ENCODE data around the gene PDE4D. TPM values are rescaled to one million over a fixed set of nuclear protein-coding genes. Genes with fewer than 3 reads are reported as not detected.
A peak's percentile ranks its signal among the peaks of the same experiment; 100 is the strongest.
"Not testable (repeated sequence)": the region's sequence is repeated elsewhere in the genome, so short reads cannot be mapped to it uniquely, and the experiment has no call there.

The PDE4D gene
- total RNA-seq, 5 donors from 2014 or later (not counting 1 experiment from before 2014, with no cell fraction given): 45.1 to 136 (median 64.9) TPM

DNA sequence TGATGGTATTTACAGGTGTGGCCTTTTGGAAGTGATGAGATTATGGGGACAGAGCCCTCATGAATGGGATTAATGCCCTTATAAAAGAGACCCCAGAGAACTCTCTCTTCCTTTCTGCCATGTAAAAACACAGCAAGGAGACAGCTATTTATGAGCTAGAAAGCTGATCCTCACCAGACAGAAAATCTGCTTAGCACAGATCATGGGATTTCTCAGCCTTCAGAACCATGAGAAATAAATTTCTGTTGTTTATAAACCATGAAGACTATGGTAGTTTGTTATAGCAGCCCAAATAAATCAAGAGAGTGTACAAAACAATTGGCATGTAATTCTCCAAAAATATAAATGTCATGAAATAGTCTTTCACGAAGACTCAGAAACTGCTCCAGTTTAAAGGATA lies 211.0 kb downstream of the PDE4D start:
- Mint-ChIP-seq H3K27me3 (peaks cover 0 to 2% of the 10 kb centered on the region in 2 donors), H3K4me3 (no peak overlapping the region), H3K27ac (no peak overlapping the region), H3K9me3 (no peaks in the 10 kb centered on the region), H3K4me1 (no peaks in the 10 kb centered on the region), H3K36me3 (no peaks in the 10 kb centered on the region)
- WGBS (ENCODE audit: insufficient coverage): no CpG with 5 or more reads among the region's 1 CpG
- ChIA-PET POLR2A (no interaction called here), CTCF (no interaction called here)
- no peak for DNase-seq
- Histone ChIP-seq H3K9me3 (no peaks in the 10 kb centered on the region), H3K27ac (ENCODE audit: low read length) (no peak overlapping the region), H3K36me3 (ENCODE audit: control insufficient read depth in 2 of 2, extremely low read depth in 1 of 2, insufficient read depth in 1 of 2, low read length in 1 of 2) (no peaks in the 10 kb centered on the region), H3K4me3 (ENCODE audit: control insufficient read depth in 1 of 2, extremely low read depth in 1 of 2, low read length in 1 of 2) (no peak overlapping the region), H3K27me3 (replicated peaks in 1 of 2; ENCODE audit: control insufficient read depth in 2 of 2, extremely low read depth in 1 of 2, insufficient read depth in 2 of 2, low read length in 1 of 2) (no peaks in the 10 kb centered on the region), H3K4me1 (ENCODE audit: control insufficient read depth in 1 of 2, extremely low read depth in 1 of 2, insufficient read depth in 2 of 2, low read length in 2 of 2) (no peaks in the 10 kb centered on the region)
- no peak for ATAC-seq (replicated peaks in 1 of 4)

DNA sequence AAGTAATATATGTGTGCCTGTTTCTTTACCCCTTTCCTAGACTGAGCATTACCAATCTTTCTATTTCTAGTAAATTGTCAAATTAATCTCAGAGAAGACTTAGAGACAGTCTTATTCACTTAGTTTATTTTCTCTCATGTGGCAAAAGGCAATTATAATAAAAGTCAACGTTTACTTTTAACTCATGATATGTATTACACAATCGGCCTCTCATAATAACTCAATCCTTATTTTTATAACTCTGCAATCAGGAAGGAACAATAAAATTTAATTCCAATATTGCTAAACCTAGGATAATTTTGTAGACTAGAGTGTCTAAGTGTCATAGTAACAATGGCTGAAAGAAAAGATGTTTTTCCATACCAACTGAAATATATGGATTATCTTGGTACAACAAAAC lies 214.6 kb downstream of the PDE4D start:
- ChIA-PET POLR2A (no interaction called here), CTCF (no interaction called here)
- Mint-ChIP-seq H3K27me3 (no peaks in the 10 kb centered on the region), H3K9me3 (no peaks in the 10 kb centered on the region), H3K4me3 (no peak overlapping the region), H3K27ac (no peak overlapping the region), H3K36me3 (no peaks in the 10 kb centered on the region), H3K4me1 (no peaks in the 10 kb centered on the region)
- no peak for ATAC-seq (replicated peaks in 1 of 4)
- H3K27me3 ChIP-seq (replicated peaks in 1 of 2; ENCODE audit: control insufficient read depth in 2 of 2, extremely low read depth in 1 of 2, insufficient read depth in 2 of 2, low read length in 1 of 2): no peaks in the 10 kb centered on the region
- H3K9me3 ChIP-seq: no peaks in the 10 kb centered on the region
- H3K4me1 ChIP-seq (ENCODE audit: control insufficient read depth in 1 of 2, extremely low read depth in 1 of 2, insufficient read depth in 2 of 2, low read length in 2 of 2): no peaks in the 10 kb centered on the region
- DNase-seq: no peak
- no peaks in the 10 kb centered on the region for H3K36me3 ChIP-seq (ENCODE audit: control insufficient read depth in 2 of 2, extremely low read depth in 1 of 2, insufficient read depth in 1 of 2, low read length in 1 of 2)
- H3K4me3 ChIP-seq (ENCODE audit: control insufficient read depth in 1 of 2, extremely low read depth in 1 of 2, low read length in 1 of 2): no peak overlapping the region
- H3K27ac ChIP-seq (ENCODE audit: low read length): no peak overlapping the region
- no CpG with 5 or more reads among the region's 2 CpGs for WGBS (ENCODE audit: insufficient coverage)

DNA sequence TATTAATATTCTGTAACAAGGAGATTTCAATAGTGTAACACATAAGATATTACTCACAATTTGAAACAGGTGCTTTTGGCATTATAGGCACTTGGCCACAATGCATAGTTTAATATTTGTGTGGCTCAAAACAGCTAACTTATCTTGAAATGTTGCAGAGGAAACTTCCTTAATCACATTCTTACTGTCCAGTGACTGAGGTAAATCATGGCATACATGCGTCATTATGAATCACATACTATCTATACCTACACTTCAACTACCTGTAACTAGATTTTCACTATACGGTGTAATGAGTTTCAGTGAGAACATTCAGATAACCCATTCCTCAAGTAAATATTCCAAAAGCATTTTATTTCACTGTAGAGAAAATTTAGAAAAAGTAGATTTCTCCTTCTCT lies 218.8 kb downstream of the PDE4D start:
- no peaks in the 10 kb centered on the region for H3K4me1 ChIP-seq (ENCODE audit: control insufficient read depth in 1 of 2, extremely low read depth in 1 of 2, insufficient read depth in 2 of 2, low read length in 2 of 2)
- no peaks in the 10 kb centered on the region for H3K9me3 ChIP-seq
- H3K9me3 Mint-ChIP-seq: no peaks in the 10 kb centered on the region
- POLR2A ChIA-PET: no interaction called here
- H3K4me3 ChIP-seq (ENCODE audit: control insufficient read depth in 1 of 2, extremely low read depth in 1 of 2, low read length in 1 of 2): no peak overlapping the region
- H3K27ac Mint-ChIP-seq: no peak overlapping the region
- CTCF ChIA-PET: no interaction called here
- ATAC-seq (replicated peaks in 1 of 4): no peak
- no peak overlapping the region for H3K4me3 Mint-ChIP-seq
- no peaks in the 10 kb centered on the region for H3K36me3 Mint-ChIP-seq
- no peak overlapping the region for H3K27ac ChIP-seq (ENCODE audit: low read length)
- 100% methylated on average over 1 of the region's 2 CpGs for WGBS (ENCODE audit: insufficient coverage)
- H3K36me3 ChIP-seq (ENCODE audit: control insufficient read depth in 2 of 2, extremely low read depth in 1 of 2, insufficient read depth in 1 of 2, low read length in 1 of 2): no peaks in the 10 kb centered on the region
- H3K4me1 Mint-ChIP-seq: no peaks in the 10 kb centered on the region
- no peaks in the 10 kb centered on the region for H3K27me3 ChIP-seq (replicated peaks in 1 of 2; ENCODE audit: control insufficient read depth in 2 of 2, extremely low read depth in 1 of 2, insufficient read depth in 2 of 2, low read length in 1 of 2)
- no peak for DNase-seq
- peaks cover 0 to 3% of the 10 kb centered on the region in 2 donors for H3K27me3 Mint-ChIP-seq

DNA sequence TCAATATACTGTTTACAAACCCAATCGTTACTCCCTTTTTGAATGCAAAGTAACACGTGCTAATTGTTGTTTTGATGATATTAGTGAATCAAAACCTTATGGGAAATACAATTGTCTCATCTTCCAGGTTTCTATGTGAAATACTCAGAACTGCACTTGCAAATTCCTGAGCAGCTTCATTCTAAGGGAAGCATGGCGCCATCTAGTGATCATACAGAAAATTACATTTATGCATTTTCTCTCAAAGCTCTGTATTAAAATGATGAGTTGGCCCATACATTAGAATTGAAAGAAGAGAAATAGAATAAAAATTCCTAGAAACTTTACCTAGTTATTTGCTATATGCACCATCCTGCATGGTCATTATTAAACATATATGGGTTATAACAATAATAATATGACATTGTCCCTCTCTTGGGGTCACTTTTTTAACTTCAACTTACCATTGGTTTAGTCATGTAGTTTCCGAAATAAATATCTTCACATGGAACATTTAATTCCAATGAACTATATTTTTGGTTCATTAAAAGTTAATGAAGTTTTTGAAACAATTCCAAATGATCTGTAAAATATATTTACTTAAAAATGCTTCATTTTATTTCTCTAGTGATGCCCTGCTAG lies 220.0 kb downstream of the PDE4D start:
- Histone ChIP-seq H3K27me3 (replicated peaks in 1 of 2; ENCODE audit: control insufficient read depth in 2 of 2, extremely low read depth in 1 of 2, insufficient read depth in 2 of 2, low read length in 1 of 2) (no peaks in the 10 kb centered on the region), H3K36me3 (ENCODE audit: control insufficient read depth in 2 of 2, extremely low read depth in 1 of 2, insufficient read depth in 1 of 2, low read length in 1 of 2) (no peaks in the 10 kb centered on the region), H3K4me1 (ENCODE audit: control insufficient read depth in 1 of 2, extremely low read depth in 1 of 2, insufficient read depth in 2 of 2, low read length in 2 of 2) (no peaks in the 10 kb centered on the region), H3K4me3 (ENCODE audit: control insufficient read depth in 1 of 2, extremely low read depth in 1 of 2, low read length in 1 of 2) (no peak overlapping the region), H3K9me3 (no peaks in the 10 kb centered on the region), H3K27ac (ENCODE audit: low read length) (no peak overlapping the region)
- POLR2A ChIA-PET: no interaction called here
- H3K9me3 Mint-ChIP-seq: no peaks in the 10 kb centered on the region
- H3K36me3 Mint-ChIP-seq: no peaks in the 10 kb centered on the region
- H3K27me3 Mint-ChIP-seq: peaks cover 0 to 3% of the 10 kb centered on the region in 2 donors
- DNase-seq (peak in 1 of 35 experiments; percentile 56), ATAC-seq (replicated peaks in 1 of 4) (no peak)
- WGBS (ENCODE audit: insufficient coverage): no CpG with 5 or more reads among the region's 4 CpGs
- CTCF ChIA-PET: interaction anchor here (0.5 to 2.1 kb wide), 16 partner anchors 9 to 782 kb away, joined by 3 to 6 read pairs (median 3); no protein-coding TSS in a partner anchor
- no peaks in the 10 kb centered on the region for H3K4me1 Mint-ChIP-seq
- H3K27ac Mint-ChIP-seq: no peak overlapping the region
- no peak overlapping the region for H3K4me3 Mint-ChIP-seq

DNA sequence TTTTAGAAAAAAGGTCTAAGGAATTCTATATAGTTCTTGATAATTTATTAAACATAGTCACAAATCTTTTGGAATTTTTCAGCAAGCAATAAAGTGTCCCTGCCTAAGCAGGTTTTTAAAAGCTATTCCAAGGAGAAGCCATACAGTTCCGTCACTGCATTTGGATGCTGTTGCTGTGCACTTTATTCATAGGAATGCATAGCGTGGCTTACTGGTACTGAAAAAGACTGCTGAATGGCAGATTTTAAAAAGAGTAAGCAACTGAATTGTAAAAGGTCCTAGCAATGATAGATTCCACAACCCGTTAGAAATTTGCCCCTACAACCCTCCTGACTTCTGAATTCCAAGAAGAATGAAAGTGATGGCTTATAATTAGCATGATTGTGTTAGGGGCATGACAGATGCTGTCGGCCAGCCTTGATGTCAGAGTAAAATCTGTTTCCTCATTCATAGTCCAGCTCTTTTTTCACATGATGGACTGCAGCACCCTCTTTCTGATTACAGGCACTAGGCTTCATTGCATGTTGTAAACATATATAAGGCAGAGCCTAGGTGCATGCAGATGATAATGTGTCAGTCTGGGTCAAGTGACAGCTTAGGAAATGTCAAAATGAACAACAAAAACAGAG lies 227.0 kb downstream of the PDE4D start:
- no peak for ATAC-seq (replicated peaks in 1 of 4)
- H3K36me3 ChIP-seq (ENCODE audit: control insufficient read depth in 2 of 2, extremely low read depth in 1 of 2, insufficient read depth in 1 of 2, low read length in 1 of 2): no peaks in the 10 kb centered on the region
- 88% methylated on average over 2 of the region's 4 CpGs for WGBS (ENCODE audit: insufficient coverage)
- H3K4me1 ChIP-seq (ENCODE audit: control insufficient read depth in 1 of 2, extremely low read depth in 1 of 2, insufficient read depth in 2 of 2, low read length in 2 of 2): no peaks in the 10 kb centered on the region
- Mint-ChIP-seq H3K9me3 (no peaks in the 10 kb centered on the region), H3K4me3 (no peak overlapping the region), H3K36me3 (no peaks in the 10 kb centered on the region), H3K27me3 (peaks cover 0 to 2% of the 10 kb centered on the region in 2 donors), H3K4me1 (peaks cover 5 to 13% (median 9%) of the 10 kb centered on the region in 3 donors), H3K27ac (no peak overlapping the region)
- H3K27ac ChIP-seq (ENCODE audit: low read length): no peak overlapping the region
- no peak overlapping the region for H3K4me3 ChIP-seq (ENCODE audit: control insufficient read depth in 1 of 2, extremely low read depth in 1 of 2, low read length in 1 of 2)
- POLR2A ChIA-PET: no interaction called here
- no peaks in the 10 kb centered on the region for H3K9me3 ChIP-seq
- DNase-seq: no peak
- CTCF ChIA-PET: no interaction called here
- no peaks in the 10 kb centered on the region for H3K27me3 ChIP-seq (replicated peaks in 1 of 2; ENCODE audit: control insufficient read depth in 2 of 2, extremely low read depth in 1 of 2, insufficient read depth in 2 of 2, low read length in 1 of 2)

DNA sequence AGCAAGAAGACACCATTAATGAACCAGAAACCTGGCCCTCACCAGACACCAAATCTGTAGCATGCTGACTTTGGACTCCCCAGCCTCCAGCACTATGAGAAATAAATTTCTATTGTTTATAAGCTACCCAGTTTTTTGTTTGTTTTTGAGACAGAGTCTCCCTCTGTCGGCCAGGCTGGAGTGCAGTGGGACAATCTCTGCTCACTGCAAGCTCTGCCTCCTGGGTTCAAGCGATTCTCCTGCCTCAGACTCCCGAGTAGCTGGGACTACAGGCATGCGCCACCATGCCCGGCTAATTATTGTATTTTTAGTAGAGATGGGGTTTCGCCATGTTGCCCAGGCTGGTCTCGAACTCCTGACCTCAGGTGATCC lies 227.7 kb downstream of the PDE4D start:
- H3K27me3 ChIP-seq (replicated peaks in 1 of 2; ENCODE audit: control insufficient read depth in 2 of 2, extremely low read depth in 1 of 2, insufficient read depth in 2 of 2, low read length in 1 of 2); H3K27ac ChIP-seq (ENCODE audit: low read length); H3K27me3 Mint-ChIP-seq; DNase-seq; ATAC-seq (replicated peaks in 1 of 4); CTCF ChIA-PET; H3K4me1 ChIP-seq (ENCODE audit: control insufficient read depth in 1 of 2, extremely low read depth in 1 of 2, insufficient read depth in 2 of 2, low read length in 2 of 2); H3K9me3 ChIP-seq; H3K36me3 Mint-ChIP-seq; H3K4me3 Mint-ChIP-seq; H3K9me3 Mint-ChIP-seq; H3K36me3 ChIP-seq (ENCODE audit: control insufficient read depth in 2 of 2, extremely low read depth in 1 of 2, insufficient read depth in 1 of 2, low read length in 1 of 2); POLR2A ChIA-PET; H3K27ac Mint-ChIP-seq; H3K4me3 ChIP-seq (ENCODE audit: control insufficient read depth in 1 of 2, extremely low read depth in 1 of 2, low read length in 1 of 2): not testable (repeated sequence)
- WGBS (ENCODE audit: insufficient coverage): 95% methylated on average over 4 of the region's 7 CpGs
- peaks cover 5 to 16% (median 11%) of the 10 kb centered on the region in 3 donors for H3K4me1 Mint-ChIP-seq
